SK-N-SH (cell line): ENCODE measurements around the gene TIMM17A. TPM values are rescaled to one million over a fixed set of nuclear protein-coding genes. Genes with fewer than 3 reads are reported as not detected.

ENCODE experiments used
- CTCF ChIA-PET: fragments of 300-600, 350-600 bp; formaldehyde crosslinking; extraction: SDS; loops from one replicate; lab custom pipeline; 2021; lab: Yijun Ruan, JAX
- POLR2A ChIA-PET: fragments of 350-600 bp; sonication (Branson Sonifier 250); formaldehyde crosslinking; extraction: SDS; loops from one replicate; lab custom pipeline; 2020; ENCODE audit warnings: antibody characterized with exemption, inconsistent platforms; lab: Yijun Ruan, JAX
- DNase-seq: peaks from one replicate; pipeline ENCODE4 v3.0.0; 2012
- H2AFZ ChIP-seq: fragments of 200-600 bp; sonication (generic); 2 replicates; pipeline ENCODE4 v1.8.1; 2016; ENCODE audit warnings: antibody characterized with exemption, mild to moderate bottlenecking, low read depth
- H3F3A ChIP-seq: fragments of 200-600 bp; sonication (generic); replicated peaks from 2 replicates; pipeline ENCODE3; 2016; ENCODE audit warnings: antibody characterized with exemption, mild to moderate bottlenecking; ENCODE audit not compliant: insufficient read depth
- H3K27ac ChIP-seq, 2 experiments: fragments of 200-500 bp in 1 of 2; fragments of 200-600 bp in 1 of 2; sonication (Bioruptor generic) in 1 of 2; sonication (generic), shearing (Covaris generic) in 1 of 2; 2 replicates each; pipeline versions ENCODE4 v1.5.1 to v1.6.1; 2014 to 2016; ENCODE audit warnings: low read depth in 2 of 2, inconsistent platforms in 1 of 2, low read length in 1 of 2, mild to moderate bottlenecking in 1 of 2, mixed read lengths in 1 of 2
- H3K27me3 ChIP-seq: fragments of 200-600 bp; sonication (generic), shearing (Covaris generic); 2 replicates; pipeline ENCODE4 v1.6.1; 2016; ENCODE audit warnings: mixed run types; ENCODE audit not compliant: insufficient read depth
- H3K36me3 ChIP-seq, 2 experiments: fragments of 200-500 bp in 1 of 2; fragments of 200-600 bp in 1 of 2; sonication (Bioruptor generic) in 1 of 2; sonication (generic) in 1 of 2; replicated peaks in 1 of 2; 2 replicates each; pipeline versions ENCODE3 to v1.5.1; 2014 to 2016; ENCODE audit warnings: low read length in 1 of 2, mild to moderate bottlenecking in 1 of 2; ENCODE audit not compliant: insufficient read depth in 2 of 2, control insufficient read depth in 1 of 2
- H3K4me1 ChIP-seq, 2 experiments: fragments of 200-500 bp in 1 of 2; fragments of 200-600 bp in 1 of 2; sonication (Bioruptor generic) in 1 of 2; sonication (generic), shearing (Covaris generic) in 1 of 2; 2 replicates each; pipeline versions ENCODE4 v1.5.1 to v1.6.1; 2014 to 2016; ENCODE audit warnings: low read depth in 1 of 2, low read length in 1 of 2, mixed run types in 1 of 2; ENCODE audit not compliant: insufficient read depth in 2 of 2, control insufficient read depth in 1 of 2
- H3K4me2 ChIP-seq: fragments of 200-600 bp; sonication (generic), shearing (Covaris generic); 2 replicates; pipeline ENCODE4 v1.6.1; 2017; ENCODE audit warnings: mixed run types
- H3K4me3 ChIP-seq, 2 experiments: fragments of 200-500 bp in 1 of 2; fragments of 200-600 bp in 1 of 2; sonication (Bioruptor generic) in 1 of 2; sonication (generic), shearing (Covaris generic) in 1 of 2; 2 replicates each; pipeline versions ENCODE4 v1.5.1 to v1.8.1; 2014 to 2016; ENCODE audit warnings: low read depth in 2 of 2, inconsistent platforms in 1 of 2, low read length in 1 of 2, mild to moderate bottlenecking in 1 of 2, mixed read lengths in 1 of 2, moderate library complexity in 1 of 2
- H3K79me2 ChIP-seq: fragments of 200-600 bp; sonication (generic); 2 replicates; pipeline ENCODE4 v1.8.1; 2017; ENCODE audit warnings: mild to moderate bottlenecking; ENCODE audit not compliant: insufficient read depth
- H3K9ac ChIP-seq: fragments of 200-600 bp; sonication (generic); 2 replicates; pipeline ENCODE4 v1.6.1; 2017; ENCODE audit warnings: mixed run types
- H3K9me2 ChIP-seq: fragments of 200-600 bp; sonication (generic); 2 replicates; pipeline ENCODE4 v1.6.1; 2017; ENCODE audit warnings: mixed run types
- H3K9me3 ChIP-seq: fragments of 200-600 bp; sonication (generic); 2 replicates; pipeline ENCODE4 v1.6.1; 2017; ENCODE audit warnings: mixed run types, mild to moderate bottlenecking, moderate library complexity
- H4K20me1 ChIP-seq: fragments of 200-600 bp; sonication (generic); 2 replicates; pipeline ENCODE4 v1.6.1; 2017; ENCODE audit warnings: mild to moderate bottlenecking, mixed run types; ENCODE audit not compliant: insufficient read depth
- CHD2 ChIP-seq: fragments of 150-350 bp; IDR thresholded peaks from 2 replicates; pipeline ENCODE4 v1.6.1; 2018; ENCODE audit warnings: low read length; ENCODE audit not compliant: partially characterized antibody
- ELF1 ChIP-seq: IDR thresholded peaks from 2 replicates; pipeline ENCODE4 v1.4.0; 2012
- FOSL2 ChIP-seq: IDR thresholded peaks from 2 replicates; pipeline ENCODE4 v1.4.0; 2012; ENCODE audit warnings: low read depth, mild to moderate bottlenecking, moderate library complexity, borderline replicate concordance
- GATA2 ChIP-seq: sonication (generic); formaldehyde crosslinking; IDR thresholded peaks from 2 replicates; pipeline ENCODE4 v1.5.0; 2020; ENCODE audit warnings: mild to moderate bottlenecking, missing genetic modification reagents
- MEF2A ChIP-seq: IDR thresholded peaks from 2 replicates; pipeline ENCODE4 v1.4.0; 2012; ENCODE audit warnings: low read depth, borderline replicate concordance
- NFIC ChIP-seq: IDR thresholded peaks from 2 replicates; pipeline ENCODE4 v1.4.0; 2012; ENCODE audit warnings: borderline replicate concordance
- POLR2AphosphoS5 ChIP-seq: IDR thresholded peaks from 2 replicates; pipeline ENCODE4 v1.6.1; 2012; ENCODE audit warnings: low read depth, low read length
- RXRA ChIP-seq: IDR thresholded peaks from 2 replicates; pipeline ENCODE4 v1.4.0; 2012; ENCODE audit warnings: low read depth, mild to moderate bottlenecking, borderline replicate concordance
- SIN3A ChIP-seq: IDR thresholded peaks from 2 replicates; pipeline ENCODE4 v1.6.1; 2012; ENCODE audit warnings: low read depth, mild to moderate bottlenecking, low read length, moderate library complexity, borderline replicate concordance
- SMC3 ChIP-seq: IDR thresholded peaks from 2 replicates; pipeline ENCODE4 v1.6.1; 2012; ENCODE audit warnings: low read depth, low read length, improper control_type of control experiment
- TAF1 ChIP-seq: IDR thresholded peaks from 2 replicates; pipeline ENCODE4 v1.6.1; 2012; ENCODE audit warnings: low read depth, mild to moderate bottlenecking, low read length, moderate library complexity, borderline replicate concordance
- YY1 ChIP-seq: IDR thresholded peaks from 2 replicates; pipeline ENCODE4 v1.4.0; 2012; ENCODE audit warnings: low read depth, mild to moderate bottlenecking
- WGBS: methylation state at CpG from one replicate; pipeline ENCODE4 v1.1.6; 2017; ENCODE audit warnings: low lambda C conversion rate; 5-methylcytosine and 5-hydroxymethylcytosine counted together
- polyA plus RNA-seq, 3 experiments: library from polyadenylated mRNA; depleted of rRNA; stranded (reverse); fragments of >200 nt; gene quantifications; 2 replicates each; pipeline ENCODE4 v1.2.3, GENCODE V29; 2012
- TF ChIP-seq, protein P1 (sequence below): IDR thresholded peaks from 2 replicates; pipeline ENCODE4 v1.4.0; 2012; ENCODE audit warnings: low read depth
- TF ChIP-seq, protein P2 (sequence below): fragments of 150-350 bp; IDR thresholded peaks from 2 replicates; pipeline ENCODE4 v1.6.1; 2017; ENCODE audit warnings: antibody characterized with exemption, low read length, low read depth, borderline replicate concordance

TIMM17A gene
- polyA plus RNA-seq, 1 of the 3 experiments (the other 2 are of a cell fraction): 33.6 TPM

DNA sequence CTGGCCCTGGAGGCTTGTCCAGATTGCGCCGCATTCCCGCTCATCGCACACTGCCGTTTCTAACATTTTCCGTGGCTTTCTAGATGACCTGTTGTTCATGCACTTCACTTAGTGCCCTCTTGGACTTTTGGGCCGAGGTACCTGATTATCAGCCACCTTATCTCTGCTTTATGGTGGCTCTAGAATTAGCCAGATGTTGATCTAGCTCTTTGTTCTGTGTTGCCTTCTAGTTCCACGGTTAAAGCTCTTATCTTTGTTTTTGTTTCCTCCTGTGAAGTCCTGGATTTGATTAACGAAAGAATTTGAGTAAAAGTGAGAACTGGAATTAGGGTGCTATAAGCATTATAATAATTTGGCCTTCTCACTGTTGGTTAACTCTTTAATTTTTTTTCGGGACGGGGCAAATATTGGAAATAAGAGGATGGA, 28.1 kb downstream of the TIMM17A start:
- WGBS: 10% methylated on average over 11 of the region's 11 CpGs
- peaks cover 54% of the 10 kb centered on the region for H3K79me2 ChIP-seq
- POLR2A ChIA-PET: interaction anchor here (0.9 kb wide), 2 partner anchors 23 to 87 kb away, joined by 3 read pairs; no protein-coding TSS in a partner anchor
- H3K4me3 ChIP-seq: peak overlapping the region; percentile 67 to 69
- H3K4me1 ChIP-seq: peaks cover 0 to 8% of the 10 kb centered on the region in 2 experiments; a peak in 2 of 4 replicates
- peaks cover 13% of the 10 kb centered on the region for H4K20me1 ChIP-seq
- H2AFZ ChIP-seq: peak overlapping the region; percentile 38
- peak overlapping the region; percentile 62 for H3K9ac ChIP-seq
- peak overlapping the region; percentile 72 for H3K4me2 ChIP-seq
- CTCF ChIA-PET: interaction anchor here (0.8 to 9.6 kb wide), 10 partner anchors 10 to 152 kb away, joined by 3 to 58 read pairs (median 5); partner anchors contain the start of gene SHISA4
- no peaks in the 10 kb centered on the region for H3K9me3 ChIP-seq
- H3K27me3 ChIP-seq: no peaks in the 10 kb centered on the region
- peaks cover 0 to 2% of the 10 kb centered on the region in 2 experiments for H3K36me3 ChIP-seq
- TF ChIP-seq, protein P1, sequence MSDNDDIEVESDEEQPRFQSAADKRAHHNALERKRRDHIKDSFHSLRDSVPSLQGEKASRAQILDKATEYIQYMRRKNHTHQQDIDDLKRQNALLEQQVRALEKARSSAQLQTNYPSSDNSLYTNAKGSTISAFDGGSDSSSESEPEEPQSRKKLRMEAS: 0 out of 2 replicates have a peak, but pooled peaks have one; percentile 44
- TF ChIP-seq GATA2 (CRISPR knock-in tag) (peak; percentile 45), FOSL2 (no peak)
- peak overlapping the region; percentile 66 to 78; a peak in 3 of 4 replicates for H3K27ac ChIP-seq
- DNase-seq: no peak
- H3F3A ChIP-seq: peaks cover 6% of the 10 kb centered on the region
- H3K9me2 ChIP-seq: no peaks in the 10 kb centered on the region

DNA sequence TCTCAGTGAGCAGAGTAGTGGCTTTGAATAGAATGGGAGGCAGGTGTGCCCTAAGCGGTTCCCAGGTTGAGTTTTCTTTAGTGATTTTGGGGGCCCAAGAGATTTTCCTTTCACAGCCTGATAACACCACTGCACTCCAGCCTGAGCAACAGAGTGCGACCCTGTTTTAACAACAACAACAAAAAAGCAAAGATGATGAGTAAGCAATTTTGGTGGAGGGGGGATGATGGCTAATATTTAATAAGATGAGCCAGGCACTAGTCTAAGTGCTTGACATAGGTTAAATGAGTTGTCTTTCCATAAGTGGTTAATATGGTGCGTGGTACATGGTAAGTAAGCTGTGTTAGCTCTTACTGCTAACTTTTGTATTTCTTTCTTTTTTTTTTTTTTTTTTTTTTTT, 29.1 kb downstream of the TIMM17A start:
- Histone ChIP-seq H2AFZ (no peak overlapping the region), H3K4me2 (peak overlapping the region; percentile 72; the same call in 1 of the 2 replicates), H3F3A (peaks cover 11% of the 10 kb centered on the region), H3K27ac (no peak overlapping the region), H3K4me1 (peaks cover 0 to 8% of the 10 kb centered on the region in 2 experiments; a peak in 2 of 4 replicates), H4K20me1 (peaks cover 18% of the 10 kb centered on the region), H3K36me3 (peaks cover 7% of the 10 kb centered on the region in 2 experiments), H3K9me3 (no peaks in the 10 kb centered on the region), H3K9me2 (no peaks in the 10 kb centered on the region), H3K27me3 (no peaks in the 10 kb centered on the region), H3K4me3 (no peak overlapping the region; a peak in 1 of 4 replicates), H3K9ac (no peak overlapping the region), H3K79me2 (peaks cover 58% of the 10 kb centered on the region)
- ChIA-PET CTCF (interaction anchor here (0.8 to 9.6 kb wide), 3 partner anchors 15 to 106 kb away, joined by 3 to 58 read pairs (median 4); no protein-coding TSS in a partner anchor), POLR2A (no interaction called here)
- DNase-seq: no peak
- 93% methylated on average over 3 of the region's 3 CpGs for WGBS
- TF ChIP-seq NFIC (no peak), TAF1 (no peak), SMC3 (no peak), POLR2AphosphoS5 (no peak), FOSL2 (no peak), ELF1 (no peak), SIN3A (no peak), YY1 (no peak), MEF2A (no peak), CHD2 (no peak), RXRA (no peak)
- TF ChIP-seq, protein P2, sequence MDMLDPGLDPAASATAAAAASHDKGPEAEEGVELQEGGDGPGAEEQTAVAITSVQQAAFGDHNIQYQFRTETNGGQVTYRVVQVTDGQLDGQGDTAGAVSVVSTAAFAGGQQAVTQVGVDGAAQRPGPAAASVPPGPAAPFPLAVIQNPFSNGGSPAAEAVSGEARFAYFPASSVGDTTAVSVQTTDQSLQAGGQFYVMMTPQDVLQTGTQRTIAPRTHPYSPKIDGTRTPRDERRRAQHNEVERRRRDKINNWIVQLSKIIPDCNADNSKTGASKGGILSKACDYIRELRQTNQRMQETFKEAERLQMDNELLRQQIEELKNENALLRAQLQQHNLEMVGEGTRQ: no peak
- TF ChIP-seq, protein P1: no peak
